IPS DF 4.7 (cell line): Measurements from ENCODE around the gene DEF6.
"Not testable (repeated sequence)": the region's sequence is repeated elsewhere in the genome, so short reads cannot be mapped to it uniquely, and the experiment has no call there.

Experiments used
- DNase-seq: peaks from one replicate; pipeline ENCODE4 v3.0.0-alpha.2; 2013; ENCODE audit warnings: low spot score; ENCODE audit errors: extremely low read depth

The DEF6 gene

GRCh38 chr6:35278708-35279107 is 18.9 kb upstream of the DEF6 start:
- DNase-seq: no peak

GRCh38 chr6:35280903-35281302 is 16.7 kb upstream of the DEF6 start:
- no peak for DNase-seq

GRCh38 chr6:35282472-35282871 is 15.1 kb upstream of the DEF6 start:
- no peak for DNase-seq

- no peak for DNase-seq
Measured at GRCh38 chr6:35283361-35283760, 14.3 kb upstream of the DEF6 start.

- no peak for DNase-seq
Measured at GRCh38 chr6:35287671-35288396, 9.8 kb upstream of the DEF6 start.

- DNase-seq: no peak
Measured at GRCh38 chr6:35288834-35289233, 8.8 kb upstream of the DEF6 start.

GRCh38 chr6:35291491-35291890 is 6.1 kb upstream of the DEF6 start:
- DNase-seq: no peak

GRCh38 chr6:35292494-35292893 is 5.1 kb upstream of the DEF6 start:
- DNase-seq: no peak

- DNase-seq: no peak
Measured at GRCh38 chr6:35293681-35294080, 3.9 kb upstream of the DEF6 start.

- DNase-seq: peak; percentile 82
Measured at GRCh38 chr6:35294308-35294945, 3.2 kb upstream of the DEF6 start.

- no peak for DNase-seq
Measured at GRCh38 chr6:35295036-35295435, 2.6 kb upstream of the DEF6 start.

GRCh38 chr6:35295521-35296315 is 1.9 kb upstream of the DEF6 start:
- DNase-seq: no peak

- DNase-seq: no peak
Measured at GRCh38 chr6:35296931-35297600, 552 bp upstream of the DEF6 start.

GRCh38 chr6:35298625-35299140 is 1.1 kb downstream of the DEF6 start:
- DNase-seq: no peak

GRCh38 chr6:35299674-35300073 is 2.1 kb downstream of the DEF6 start:
- DNase-seq: no peak

GRCh38 chr6:35300848-35301247 is 3.2 kb downstream of the DEF6 start:
- DNase-seq: no peak

GRCh38 chr6:35302604-35303241 is 5.1 kb downstream of the DEF6 start:
- DNase-seq: no peak

GRCh38 chr6:35304299-35304698 is 6.7 kb downstream of the DEF6 start:
- no peak for DNase-seq

GRCh38 chr6:35305117-35305516 is 7.5 kb downstream of the DEF6 start:
- DNase-seq: no peak

- not testable (repeated sequence) for DNase-seq
Measured at GRCh38 chr6:35307138-35307537, 9.5 kb downstream of the DEF6 start.

- DNase-seq: not testable (repeated sequence)
Measured at GRCh38 chr6:35308543-35308942, 10.9 kb downstream of the DEF6 start.
